HEK293 (cell line): Measurements from ENCODE around the gene NLK.

ENCODE experiments used
- CTCF ChIA-PET: fragments of 350-600 bp; formaldehyde crosslinking; extraction: SDS; loops from one replicate; lab custom pipeline; 2021; ENCODE audit warnings: antibody characterized with exemption; lab: Yijun Ruan, JAX
- POLR2A ChIA-PET: fragments of 300-600 bp; formaldehyde crosslinking; extraction: SDS; loops from one replicate; lab custom pipeline; 2020; ENCODE audit warnings: antibody characterized with exemption, inconsistent platforms; lab: Yijun Ruan, JAX
- H3K27ac ChIP-seq: fragments of 200-500 bp; sonication (Bioruptor generic); 2 replicates; pipeline ENCODE4 v1.5.1; 2014; ENCODE audit warnings: low read depth, low read length, control low read depth, inconsistent platforms; ENCODE audit errors: extremely low read depth
- H3K36me3 ChIP-seq, 2 experiments: fragments of 200-500 bp in 1 of 2; sonication (Bioruptor generic) in 1 of 2; 1 replicate in 1 of 2; 2 replicates in 1 of 2; pipeline ENCODE4 v1.5.1; 2014 to 2017; ENCODE audit warnings: inconsistent platforms in 2 of 2, low read length in 2 of 2; ENCODE audit not compliant: control insufficient read depth in 2 of 2, insufficient read depth in 1 of 2
- H3K4me1 ChIP-seq: fragments of 200-500 bp; sonication (Bioruptor generic); 2 replicates; pipeline ENCODE4 v1.5.1; 2014; ENCODE audit warnings: mild to moderate bottlenecking, low read length, inconsistent platforms; ENCODE audit not compliant: control insufficient read depth, insufficient read depth
- H3K4me3 ChIP-seq: 2 replicates; pipeline ENCODE4 v1.5.1; 2011; ENCODE audit warnings: low read depth, mild to moderate bottlenecking, control low read depth, low read length, moderate library complexity
- H3K9me3 ChIP-seq: fragments of 200-500 bp; sonication (Bioruptor generic); 2 replicates; pipeline ENCODE4 v1.5.1; 2014; ENCODE audit warnings: low read depth, low read length, inconsistent platforms; ENCODE audit not compliant: control insufficient read depth, insufficient read depth
- KLF7 ChIP-seq: fragments of 450-650 bp; formaldehyde crosslinking; IDR thresholded peaks from 2 replicates; pipeline ENCODE4 v1.5.1; 2016; ENCODE audit warnings: missing biosample characterization, missing genetic modification characterization, borderline replicate concordance
- OSR2 ChIP-seq: fragments of 450-650 bp; formaldehyde crosslinking; IDR thresholded peaks from 2 replicates; pipeline ENCODE4 v1.5.1; 2016; ENCODE audit warnings: missing biosample characterization, missing genetic modification characterization
- PRDM6 ChIP-seq: fragments of 450-650 bp; formaldehyde crosslinking; IDR thresholded peaks from 2 replicates; pipeline ENCODE4 v1.5.1; 2017; ENCODE audit warnings: missing biosample characterization, missing genetic modification characterization
- REST ChIP-seq: fragments of 450-650 bp; formaldehyde crosslinking; IDR thresholded peaks from 2 replicates; pipeline ENCODE4 v1.5.1; 2016; ENCODE audit warnings: missing biosample characterization, missing genetic modification characterization
- ZBTB11 ChIP-seq: fragments of 450-650 bp; formaldehyde crosslinking; conservative IDR thresholded peaks from 2 replicates; pipeline ENCODE4 v1.5.1; 2016; ENCODE audit warnings: low read depth, missing biosample characterization, missing genetic modification characterization
- ZBTB26 ChIP-seq: fragments of 450-650 bp; formaldehyde crosslinking; optimal IDR thresholded peaks from 2 replicates; pipeline ENCODE3; 2016; ENCODE audit warnings: missing biosample characterization, mild to moderate bottlenecking, missing genetic modification characterization
- ZBTB48 ChIP-seq: fragments of 450-650 bp; formaldehyde crosslinking; IDR thresholded peaks from 2 replicates; pipeline ENCODE4 v1.5.1; 2016; ENCODE audit warnings: missing biosample characterization, missing genetic modification characterization
- ZNF10 ChIP-seq: fragments of 450-650 bp; formaldehyde crosslinking; IDR thresholded peaks from 2 replicates; pipeline ENCODE4 v1.5.1; 2017; ENCODE audit warnings: missing biosample characterization, missing genetic modification characterization
- ZNF112 ChIP-seq: fragments of 450-650 bp; formaldehyde crosslinking; IDR thresholded peaks from 2 replicates; pipeline ENCODE4 v1.5.0; 2017; ENCODE audit warnings: missing biosample characterization, missing genetic modification characterization
- ZNF140 ChIP-seq: fragments of 450-650 bp; formaldehyde crosslinking; IDR thresholded peaks from 2 replicates; pipeline ENCODE4 v1.5.1; 2016; ENCODE audit warnings: missing biosample characterization, missing genetic modification characterization
- ZNF202 ChIP-seq: fragments of 450-650 bp; formaldehyde crosslinking; IDR thresholded peaks from 2 replicates; pipeline ENCODE4 v1.5.1; 2016; ENCODE audit warnings: missing biosample characterization, missing genetic modification characterization, borderline replicate concordance
- ZNF221 ChIP-seq: fragments of 450-650 bp; formaldehyde crosslinking; IDR thresholded peaks from 2 replicates; pipeline ENCODE4 v1.5.1; 2017; ENCODE audit warnings: missing biosample characterization, missing genetic modification characterization, borderline replicate concordance
- ZNF416 ChIP-seq: fragments of 450-650 bp; formaldehyde crosslinking; IDR thresholded peaks from 2 replicates; pipeline ENCODE4 v1.5.1; 2016; ENCODE audit warnings: missing biosample characterization, missing genetic modification characterization
- ZNF426 ChIP-seq: fragments of 450-650 bp; formaldehyde crosslinking; IDR thresholded peaks from 2 replicates; pipeline ENCODE4 v1.5.1; 2017; ENCODE audit warnings: missing biosample characterization, missing genetic modification characterization, mild to moderate bottlenecking, inconsistent platforms, moderate library complexity
- ZNF510 ChIP-seq: fragments of 450-650 bp; formaldehyde crosslinking; IDR thresholded peaks from 2 replicates; pipeline ENCODE4 v1.5.1; 2018; ENCODE audit warnings: mild to moderate bottlenecking, missing genetic modification characterization, missing biosample characterization; ENCODE audit not compliant: insufficient replicate concordance
- ZNF555 ChIP-seq: fragments of 450-650 bp; formaldehyde crosslinking; conservative IDR thresholded peaks from 2 replicates; pipeline ENCODE4 v1.5.1; 2017; ENCODE audit warnings: missing biosample characterization, mild to moderate bottlenecking, missing genetic modification characterization, inconsistent platforms
- ZNF654 ChIP-seq: fragments of 450-650 bp; formaldehyde crosslinking; IDR thresholded peaks from 2 replicates; pipeline ENCODE4 v1.5.1; 2016; ENCODE audit warnings: low read depth, missing biosample characterization, missing genetic modification characterization
- ZNF664 ChIP-seq: fragments of 450-650 bp; formaldehyde crosslinking; IDR thresholded peaks from 2 replicates; pipeline ENCODE4 v1.5.1; 2016; ENCODE audit warnings: missing biosample characterization, missing genetic modification characterization
- ZNF747 ChIP-seq: fragments of 450-650 bp; formaldehyde crosslinking; IDR thresholded peaks from 2 replicates; pipeline ENCODE4 v1.5.1; 2016; ENCODE audit warnings: missing biosample characterization, missing genetic modification characterization
- ZSCAN30 ChIP-seq: fragments of 450-650 bp; IDR thresholded peaks from 2 replicates; pipeline ENCODE4 v1.5.1; 2018; ENCODE audit warnings: missing biosample characterization, mild to moderate bottlenecking, missing genetic modification characterization, moderate library complexity

NLK gene

GRCh38 chr17:28007925-28008324 lies 34.6 kb upstream of the NLK start (continued):
- TF ChIP-seq ZNF664 (tag by site-specific recombination) (0 out of 2 replicates have a peak, but pooled peaks have one; percentile 44), ZNF555 (tag by site-specific recombination) (peak; percentile 73), ZBTB11 (peak; percentile 71), ZNF510 (tag by site-specific recombination) (peak; percentile 69), ZNF426 (tag by site-specific recombination) (peak; percentile 72), ZNF654 (tag by site-specific recombination) (peak; percentile 36), KLF7 (tag by site-specific recombination) (0 out of 2 replicates have a peak, but pooled peaks have one; percentile 14), ZNF140 (tag by site-specific recombination) (peak; percentile 57; the same call in 1 of the 2 replicates)

GRCh38 chr17:28008513-28008912 lies 34.0 kb upstream of the NLK start:
- TF ChIP-seq ZNF747 (tag by site-specific recombination) (no peak), ZBTB48 (tag by site-specific recombination) (no peak), ZNF221 (tag by site-specific recombination) (no peak), OSR2 (tag by site-specific recombination) (no peak), REST (peak; percentile 99), ZSCAN30 (no peak)
- Histone ChIP-seq H3K4me1 (no peaks in the 10 kb centered on the region), H3K4me3 (no peak overlapping the region), H3K36me3 (no peaks in the 10 kb centered on the region), H3K9me3 (no peaks in the 10 kb centered on the region), H3K27ac (no peak overlapping the region)
- ChIA-PET CTCF (interaction anchor here (0.7 to 1.0 kb wide), 3 partner anchors 9 to 205 kb away, joined by 3 to 4 read pairs (median 3); no protein-coding TSS in a partner anchor), POLR2A (interaction anchor here (0.9 to 1.0 kb wide), 2 partner anchors 33 to 327 kb away, joined by 3 to 4 read pairs; partner anchors contain the start of gene TNFAIP1)

- ChIA-PET POLR2A (no interaction called here), CTCF (interaction anchor here (0.5 to 0.6 kb wide), 2 partner anchors 10 to 191 kb away, joined by 4 to 11 read pairs; no protein-coding TSS in a partner anchor)
- Histone ChIP-seq H3K4me3 (no peak overlapping the region), H3K9me3 (no peaks in the 10 kb centered on the region), H3K36me3 (no peaks in the 10 kb centered on the region), H3K27ac (no peak overlapping the region), H3K4me1 (no peaks in the 10 kb centered on the region)
- TF ChIP-seq ZNF10 (tag by site-specific recombination) (no peak), ZNF112 (no peak), PRDM6 (tag by site-specific recombination) (no peak), ZNF202 (tag by site-specific recombination) (no peak), ZBTB26 (tag by site-specific recombination) (no peak), ZNF416 (no peak)
Measured at GRCh38 chr17:28010406-28010805, 32.1 kb upstream of the NLK start.
